Measurements from ENCODE around the gene OPA1. TPM values are rescaled to one million over a fixed set of nuclear protein-coding genes. Genes with fewer than 3 reads are reported as not detected.

OPA1 gene
- polyA plus RNA-seq, 1 experiment = 19.2 TPM

GRCh38 chr3:193728429-193729087 lies 135.6 kb downstream of the OPA1 start:
- TF ChIP-seq, protein P1, sequence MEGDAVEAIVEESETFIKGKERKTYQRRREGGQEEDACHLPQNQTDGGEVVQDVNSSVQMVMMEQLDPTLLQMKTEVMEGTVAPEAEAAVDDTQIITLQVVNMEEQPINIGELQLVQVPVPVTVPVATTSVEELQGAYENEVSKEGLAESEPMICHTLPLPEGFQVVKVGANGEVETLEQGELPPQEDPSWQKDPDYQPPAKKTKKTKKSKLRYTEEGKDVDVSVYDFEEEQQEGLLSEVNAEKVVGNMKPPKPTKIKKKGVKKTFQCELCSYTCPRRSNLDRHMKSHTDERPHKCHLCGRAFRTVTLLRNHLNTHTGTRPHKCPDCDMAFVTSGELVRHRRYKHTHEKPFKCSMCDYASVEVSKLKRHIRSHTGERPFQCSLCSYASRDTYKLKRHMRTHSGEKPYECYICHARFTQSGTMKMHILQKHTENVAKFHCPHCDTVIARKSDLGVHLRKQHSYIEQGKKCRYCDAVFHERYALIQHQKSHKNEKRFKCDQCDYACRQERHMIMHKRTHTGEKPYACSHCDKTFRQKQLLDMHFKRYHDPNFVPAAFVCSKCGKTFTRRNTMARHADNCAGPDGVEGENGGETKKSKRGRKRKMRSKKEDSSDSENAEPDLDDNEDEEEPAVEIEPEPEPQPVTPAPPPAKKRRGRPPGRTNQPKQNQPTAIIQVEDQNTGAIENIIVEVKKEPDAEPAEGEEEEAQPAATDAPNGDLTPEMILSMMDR (IDR thresholded peaks at IDR 0.05; ENCODE audit: insufficient read depth, low read depth, low read length) = no peak
- DNase-seq (ENCODE audit: low read depth) = no peak
- ChIA-PET POLR2A (no interaction called here), CTCF (interaction anchor here (1.6 kb wide), 1 partner anchor 587 kb away, joined by 3 read pairs; no protein-coding TSS in a partner anchor)
- Histone ChIP-seq H3K36me3 (ENCODE audit: control insufficient read depth, insufficient read depth, low read length) (no peaks in the 10 kb centered on the region), H3K27me3 (ENCODE audit: control insufficient read depth, insufficient read depth, low read length) (no peaks in the 10 kb centered on the region), H3K4me3 (ENCODE audit: low read depth, low read length) (no peak overlapping the region)

- CTCF ChIA-PET = interaction anchor here (1.6 kb wide), 1 partner anchor 587 kb away, joined by 3 read pairs; no protein-coding TSS in a partner anchor
- TF ChIP-seq, protein P1 (IDR thresholded peaks at IDR 0.05; ENCODE audit: insufficient read depth, low read depth, low read length) = no peak
- POLR2A ChIA-PET = no interaction called here
- H3K36me3 ChIP-seq (ENCODE audit: control insufficient read depth, insufficient read depth, low read length) = no peaks in the 10 kb centered on the region
- DNase-seq (ENCODE audit: low read depth) = no peak
- no peak overlapping the region for H3K4me3 ChIP-seq (ENCODE audit: low read depth, low read length)
- no peaks in the 10 kb centered on the region for H3K27me3 ChIP-seq (ENCODE audit: control insufficient read depth, insufficient read depth, low read length)
These were observed 136.1 kb downstream of the OPA1 start for GRCh38 chr3:193729088-193729465.

DNA sequence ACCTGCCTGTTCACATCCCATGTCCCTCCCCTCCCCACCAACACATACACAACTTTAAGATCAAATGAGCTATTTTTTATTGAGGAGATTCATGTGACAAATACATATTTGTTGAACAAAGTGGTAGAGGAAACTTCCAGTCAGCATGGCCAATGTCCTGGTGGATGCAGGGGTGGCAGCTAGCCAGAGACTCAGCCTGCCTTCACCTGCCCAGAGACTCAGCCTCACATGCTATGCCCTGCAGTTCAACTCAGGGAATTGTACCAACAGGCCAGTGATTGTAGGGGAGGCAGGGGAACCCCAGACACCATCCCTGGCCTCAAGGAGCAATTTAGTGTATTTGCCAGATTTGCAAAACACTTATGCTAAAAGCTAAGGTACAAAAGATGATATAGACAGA lies 136.6 kb downstream of the OPA1 start:
- DNase-seq (ENCODE audit: low read depth) = no peak
- H3K4me3 ChIP-seq (ENCODE audit: low read depth, low read length) = no peak overlapping the region
- ChIA-PET CTCF (interaction anchor here (1.6 kb wide), 1 partner anchor 586 kb away, joined by 3 read pairs; no protein-coding TSS in a partner anchor), POLR2A (no interaction called here)
- TF ChIP-seq, protein P1 (IDR thresholded peaks at IDR 0.05; ENCODE audit: insufficient read depth, low read depth, low read length) = no peak
- H3K27me3 ChIP-seq (ENCODE audit: control insufficient read depth, insufficient read depth, low read length) = no peaks in the 10 kb centered on the region
- no peaks in the 10 kb centered on the region for H3K36me3 ChIP-seq (ENCODE audit: control insufficient read depth, insufficient read depth, low read length)

DNA sequence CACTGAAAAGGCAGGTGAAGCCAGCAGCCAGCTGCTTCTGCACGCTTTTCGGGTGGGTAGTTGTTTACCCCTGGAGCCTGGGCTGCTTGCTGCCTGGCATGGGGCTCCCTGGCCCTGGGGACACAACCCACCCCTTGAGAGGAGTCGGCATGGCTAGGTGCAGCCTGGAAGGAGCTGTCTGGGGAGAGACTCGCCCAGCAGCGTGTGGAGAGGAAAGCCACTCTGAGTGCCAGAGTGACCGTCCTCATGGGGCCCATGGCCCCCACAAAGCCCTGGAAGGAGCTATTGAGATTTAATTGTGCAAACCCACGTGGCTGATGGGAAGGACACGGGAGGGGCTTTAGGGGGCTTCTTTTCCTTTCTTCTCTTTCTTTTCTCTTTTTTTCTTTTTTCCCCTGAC lies 137.5 kb downstream of the OPA1 start:
- Histone ChIP-seq H3K27me3 (ENCODE audit: control insufficient read depth, insufficient read depth, low read length) (no peaks in the 10 kb centered on the region), H3K4me3 (ENCODE audit: low read depth, low read length) (no peak overlapping the region), H3K36me3 (ENCODE audit: control insufficient read depth, insufficient read depth, low read length) (no peaks in the 10 kb centered on the region)
- POLR2A ChIA-PET = no interaction called here
- CTCF ChIA-PET = no interaction called here
- DNase-seq (ENCODE audit: low read depth) = no peak
- TF ChIP-seq, protein P1 (IDR thresholded peaks at IDR 0.05; ENCODE audit: insufficient read depth, low read depth, low read length) = no peak

DNA sequence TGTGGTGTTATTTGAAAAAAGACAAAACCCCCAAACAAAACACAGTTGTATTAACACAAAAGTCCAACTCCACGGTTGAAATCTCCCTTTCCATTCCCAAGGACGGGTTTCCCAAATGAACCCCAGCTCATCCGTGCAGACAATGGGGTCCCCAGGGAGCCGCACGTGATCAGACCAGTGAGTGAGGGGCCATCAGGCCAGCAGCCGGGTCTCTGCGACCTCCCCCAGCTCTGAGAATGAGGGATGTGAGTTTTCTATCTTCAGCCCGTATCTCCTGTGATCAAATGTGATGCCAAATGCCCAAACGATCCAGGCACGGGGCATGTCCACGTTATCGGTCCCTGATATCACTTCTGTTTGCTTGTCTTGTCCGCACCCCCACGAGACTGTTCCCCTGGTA lies 138.0 kb downstream of the OPA1 start:
- Histone ChIP-seq H3K36me3 (ENCODE audit: control insufficient read depth, insufficient read depth, low read length) (no peaks in the 10 kb centered on the region), H3K27me3 (ENCODE audit: control insufficient read depth, insufficient read depth, low read length) (no peaks in the 10 kb centered on the region), H3K4me3 (ENCODE audit: low read depth, low read length) (no peak overlapping the region)
- no peak for DNase-seq (ENCODE audit: low read depth)
- ChIA-PET POLR2A (no interaction called here), CTCF (interaction anchor here (0.6 kb wide), 1 partner anchor 407 kb away, joined by 3 read pairs; no protein-coding TSS in a partner anchor)
- TF ChIP-seq, protein P1 (IDR thresholded peaks at IDR 0.05; ENCODE audit: insufficient read depth, low read depth, low read length) = no peak
